IMR-90 (cell line): Measurements from ENCODE around the gene LELP1.

Source experiments
- CEBPB ChIP-seq: IDR thresholded peaks from 2 replicates; pipeline ENCODE4 v1.6.1; 2012; ENCODE audit warnings: low read depth, low read length, improper control_type of control experiment
- CTCF ChIP-seq: conservative IDR thresholded peaks from 2 replicates; pipeline ENCODE4 v1.5.1; 2012; ENCODE audit warnings: mild to moderate bottlenecking, low read depth, low read length, improper control_type of control experiment
- ELK1 ChIP-seq: fragments of 150-350 bp; IDR thresholded peaks from 2 replicates; pipeline ENCODE4 v1.6.1; 2016; ENCODE audit warnings: low read depth, mild to moderate bottlenecking, low read length, moderate library complexity, borderline replicate concordance
- FOS ChIP-seq: fragments of 150-350 bp; IDR thresholded peaks from 2 replicates; pipeline ENCODE4 v1.6.1; 2016; ENCODE audit warnings: low read depth, low read length
- MXI1 ChIP-seq: IDR thresholded peaks from 2 replicates; pipeline ENCODE4 v1.6.1; 2012; ENCODE audit warnings: low read depth, mild to moderate bottlenecking, low read length, moderate library complexity, borderline replicate concordance
- RCOR1 ChIP-seq: IDR thresholded peaks from 2 replicates; pipeline ENCODE4 v1.6.1; 2012; ENCODE audit warnings: mild to moderate bottlenecking, low read length, improper control_type of control experiment; ENCODE audit not compliant: insufficient replicate concordance

- TF ChIP-seq MXI1 (no peak), CTCF (no peak), RCOR1 (no peak), ELK1 (no peak), FOS (no peak), CEBPB (no peak)
Observed at GRCh38 chr1:153242160-153242559, 38.9 kb downstream of the LELP1 start.
